ENCODE results near the gene IL13. TPM values are rescaled to one million over a fixed set of nuclear protein-coding genes. Genes with fewer than 3 reads are reported as not detected.

IL13 gene
- polyA plus RNA-seq, 1 donor from 2014 or later, result 0.25 TPM

- Histone ChIP-seq H4K20me1 (ENCODE audit: insufficient read depth) (no peaks in the 10 kb centered on the region), H3K27ac (ENCODE audit: low read length) (no peak overlapping the region), H3F3A (ENCODE audit: insufficient read depth, low read length, poor library complexity, severe bottlenecking) (no peaks in the 10 kb centered on the region), H3K4me3 (ENCODE audit: low read length) (no peak overlapping the region), H3K9me2 (ENCODE audit: insufficient read depth, low read length) (no peaks in the 10 kb centered on the region), H3K36me3 (ENCODE audit: insufficient read depth, low read length) (no peaks in the 10 kb centered on the region), H3K27me3 (ENCODE audit: insufficient read depth, low read depth, low read length) (no peaks in the 10 kb centered on the region), H2AFZ (ENCODE audit: low read depth, low read length) (no peak overlapping the region), H3K9ac (ENCODE audit: low read length) (no peak overlapping the region), H3K4me2 (ENCODE audit: low read length) (no peak overlapping the region), H3K79me2 (replicated peaks; ENCODE audit: insufficient read depth, low read length) (no peaks in the 10 kb centered on the region), H3K9me3 (ENCODE audit: low read length) (no peaks in the 10 kb centered on the region)
- TF ChIP-seq POLR2AphosphoS5 (IDR thresholded peaks at IDR 0.05) (no peak), TAF1 (IDR thresholded peaks at IDR 0.05; ENCODE audit: low read depth) (no peak), EP300 (conservative IDR thresholded peaks at IDR 0.05; ENCODE audit: poor library complexity, severe bottlenecking) (no peak), CTCF (IDR thresholded peaks at IDR 0.05; ENCODE audit: poor library complexity, severe bottlenecking) (no peak), EZH2 (IDR thresholded peaks at IDR 0.05; ENCODE audit: borderline replicate concordance, insufficient read depth, low read length, poor library complexity, severe bottlenecking) (no peak), RAD21 (conservative IDR thresholded peaks at IDR 0.05) (no peak), MXI1 (conservative IDR thresholded peaks at IDR 0.05; ENCODE audit: poor library complexity, severe bottlenecking) (no peak), SMC3 (conservative IDR thresholded peaks at IDR 0.05; ENCODE audit: poor library complexity) (no peak)
Observed at GRCh38 chr5:132669966-132670882, 12.3 kb downstream of the IL13 start.

- H3K4me2 ChIP-seq (ENCODE audit: low read length), result no peak overlapping the region
- H4K20me1 ChIP-seq (ENCODE audit: insufficient read depth), result no peaks in the 10 kb centered on the region
- H3K79me2 ChIP-seq (replicated peaks; ENCODE audit: insufficient read depth, low read length), result no peaks in the 10 kb centered on the region
- H3K9me3 ChIP-seq (ENCODE audit: low read length), result no peaks in the 10 kb centered on the region
- no peaks in the 10 kb centered on the region for H3F3A ChIP-seq (ENCODE audit: insufficient read depth, low read length, poor library complexity, severe bottlenecking)
- no peak overlapping the region for H3K4me3 ChIP-seq (ENCODE audit: low read length)
- no peaks in the 10 kb centered on the region for H3K27me3 ChIP-seq (ENCODE audit: insufficient read depth, low read depth, low read length)
- H3K9ac ChIP-seq (ENCODE audit: low read length), result no peak overlapping the region
- no peaks in the 10 kb centered on the region for H3K36me3 ChIP-seq (ENCODE audit: insufficient read depth, low read length)
- H2AFZ ChIP-seq (ENCODE audit: low read depth, low read length), result no peak overlapping the region
- TF ChIP-seq POLR2AphosphoS5 (IDR thresholded peaks at IDR 0.05) (no peak), REST (IDR thresholded peaks at IDR 0.05; ENCODE audit: borderline replicate concordance) (no peak), SMC3 (conservative IDR thresholded peaks at IDR 0.05; ENCODE audit: poor library complexity) (no peak)
- no peak overlapping the region for H3K27ac ChIP-seq (ENCODE audit: low read length)
- no peaks in the 10 kb centered on the region for H3K9me2 ChIP-seq (ENCODE audit: insufficient read depth, low read length)
Observed at GRCh38 chr5:132671000-132671399, 13.0 kb downstream of the IL13 start.

All from neural cell (in vitro differentiated cells).